OCI-LY3 (cell line): ENCODE data around the gene RFXAP.

Experiments used
- CTCF ChIP-seq: fragments of 200-600, 300-600 bp; sonication (generic); IDR thresholded peaks from 2 replicates; pipeline ENCODE4 v1.5.1; 2014; ENCODE audit warnings: antibody characterized with exemption, low read length, low read depth
- EZH2phosphoT487 ChIP-seq: fragments of 200-600 bp; shearing (Covaris generic); IDR thresholded peaks from 2 replicates; pipeline ENCODE4 v1.6.1; 2018; ENCODE audit warnings: antibody characterized with exemption, mixed run types, low read depth

- TF ChIP-seq EZH2phosphoT487, result no peak
- TF ChIP-seq CTCF, result no peak
Observed at GRCh38 chr13:36801035-36801434, 18.0 kb upstream of the RFXAP start.
